ENCODE data around the gene PTMA.
"Not testable (repeated sequence)": the region's sequence is repeated elsewhere in the genome, so short reads cannot be mapped to it uniquely, and the experiment has no call there.

The PTMA gene

GRCh38 chr2:231714639-231715498 lies 6.5 kb downstream of the PTMA start:
- peak in 2 of 3 donors; percentile 78 to 91 for DNase-seq (ENCODE audit: low read depth in 2 of 3, low spot score in 1 of 3)

- DNase-seq (ENCODE audit: low read depth in 2 of 3, low spot score in 1 of 3) = no peak
Measured at GRCh38 chr2:231715499-231715837, 7.1 kb downstream of the PTMA start.

GRCh38 chr2:231715988-231716616 lies 7.8 kb downstream of the PTMA start:
- no peak for DNase-seq (ENCODE audit: low read depth in 2 of 3, low spot score in 1 of 3)

GRCh38 chr2:231716666-231717280 lies 8.4 kb downstream of the PTMA start:
- no peak for DNase-seq (ENCODE audit: low read depth in 2 of 3, low spot score in 1 of 3)

- peak in 2 of 3 donors; percentile 8 to 18 for DNase-seq (ENCODE audit: low read depth in 2 of 3, low spot score in 1 of 3)
Measured at GRCh38 chr2:231717281-231718171, 9.2 kb downstream of the PTMA start.

GRCh38 chr2:231718799-231719198 lies 10.5 kb downstream of the PTMA start:
- DNase-seq (ENCODE audit: low read depth in 2 of 3, low spot score in 1 of 3) = no peak

- DNase-seq (ENCODE audit: low read depth in 2 of 3, low spot score in 1 of 3) = no peak
Measured at GRCh38 chr2:231720292-231720986, 12.1 kb downstream of the PTMA start.

GRCh38 chr2:231720987-231721966 lies 13.0 kb downstream of the PTMA start:
- DNase-seq (ENCODE audit: low read depth in 2 of 3, low spot score in 1 of 3) = no peak

GRCh38 chr2:231722721-231723307 lies 14.5 kb downstream of the PTMA start:
- no peak for DNase-seq (ENCODE audit: low read depth in 2 of 3, low spot score in 1 of 3)

- DNase-seq (ENCODE audit: low read depth in 2 of 3, low spot score in 1 of 3) = no peak
Measured at GRCh38 chr2:231725476-231725875, 17.2 kb downstream of the PTMA start.

GRCh38 chr2:231726276-231726675 lies 18.0 kb downstream of the PTMA start:
- DNase-seq (ENCODE audit: low read depth in 2 of 3, low spot score in 1 of 3) = no peak

GRCh38 chr2:231727621-231728020 lies 19.3 kb downstream of the PTMA start:
- DNase-seq (ENCODE audit: low read depth in 2 of 3, low spot score in 1 of 3) = no peak

GRCh38 chr2:231732604-231733003 lies 24.3 kb downstream of the PTMA start:
- no peak for DNase-seq (ENCODE audit: low read depth in 2 of 3, low spot score in 1 of 3)

- DNase-seq (ENCODE audit: low read depth in 2 of 3, low spot score in 1 of 3) = no peak
Measured at GRCh38 chr2:231737761-231738160, 29.4 kb downstream of the PTMA start.

GRCh38 chr2:231743376-231744116 lies 35.2 kb downstream of the PTMA start:
- no peak for DNase-seq (ENCODE audit: low read depth in 2 of 3, low spot score in 1 of 3)

GRCh38 chr2:231745303-231746038 lies 37.1 kb downstream of the PTMA start:
- DNase-seq (ENCODE audit: low read depth in 2 of 3, low spot score in 1 of 3) = no peak

GRCh38 chr2:231748153-231748896 lies 40.0 kb downstream of the PTMA start:
- DNase-seq (ENCODE audit: low read depth in 2 of 3, low spot score in 1 of 3) = not testable (repeated sequence)

Measured in stimulated activated CD4-positive, alpha-beta T cell treated with anti-CD3 and anti-CD28 coated beads, Interleukin-12 subunit alpha, Interleukin-12 subunit beta, amount 100 ng/mL, for 48 hours (primary cell).